GM21529 (cell line): ENCODE data around the gene PALLD.

Experiments used
- ATAC-seq: cut with Tn5 transposase; IDR thresholded peaks from one replicate; pipeline ENCODE4 v1.9.1; 2021; ENCODE audit not compliant: unreplicated experiment

Gene PALLD

GRCh38 chr4:168555437-168555836, 58.6 kb downstream of the PALLD start:
- ATAC-seq = no peak

DNA sequence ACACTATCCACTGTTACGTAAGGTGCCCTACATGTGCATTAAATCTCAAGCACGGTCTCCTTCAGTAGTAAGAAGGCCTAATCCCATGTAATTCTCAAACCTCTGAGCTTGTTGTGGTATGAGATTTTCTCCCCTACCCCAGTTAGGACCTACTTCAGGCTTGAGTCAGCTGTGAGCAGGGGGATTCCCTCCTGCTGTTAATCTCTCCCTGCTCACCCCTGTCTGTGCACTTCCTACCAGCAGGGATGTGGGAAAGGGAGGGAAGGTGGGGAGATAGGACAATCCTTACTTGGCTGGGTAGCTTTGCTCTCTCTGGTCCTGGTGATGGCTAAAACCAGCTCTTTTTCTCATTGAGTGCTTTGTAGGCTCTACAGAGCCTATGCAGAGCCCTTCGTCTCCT, 60.8 kb downstream of the PALLD start:
- ATAC-seq = no peak

GRCh38 chr4:168558599-168558998, 61.7 kb downstream of the PALLD start:
- ATAC-seq = no peak

- no peak for ATAC-seq
These were observed 63.6 kb downstream of the PALLD start for GRCh38 chr4:168560184-168561180.

GRCh38 chr4:168562041-168562571, 65.3 kb downstream of the PALLD start:
- ATAC-seq = no peak

DNA sequence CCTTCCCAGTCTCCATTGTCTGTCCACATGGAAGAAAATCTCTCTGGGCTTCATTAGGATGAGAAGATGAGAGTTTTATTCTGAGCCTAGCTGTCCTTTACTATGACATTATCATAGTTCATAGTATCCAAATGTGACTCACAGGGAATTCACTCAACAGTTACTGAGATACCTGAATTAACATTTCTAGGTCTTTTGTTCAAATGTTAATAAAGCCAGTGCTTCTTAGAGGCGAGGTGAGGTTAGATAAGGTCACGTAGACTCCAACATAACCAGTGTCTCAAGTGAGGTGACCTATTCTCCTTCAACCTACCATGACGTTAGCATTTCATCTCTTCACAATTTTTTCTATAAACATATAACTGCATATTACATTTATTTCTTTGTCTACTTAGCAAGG, 67.2 kb downstream of the PALLD start:
- no peak for ATAC-seq

GRCh38 chr4:168565130-168565529, 68.3 kb downstream of the PALLD start:
- no peak for ATAC-seq

- no peak for ATAC-seq
These were observed 69.9 kb downstream of the PALLD start for GRCh38 chr4:168566726-168567125.

DNA sequence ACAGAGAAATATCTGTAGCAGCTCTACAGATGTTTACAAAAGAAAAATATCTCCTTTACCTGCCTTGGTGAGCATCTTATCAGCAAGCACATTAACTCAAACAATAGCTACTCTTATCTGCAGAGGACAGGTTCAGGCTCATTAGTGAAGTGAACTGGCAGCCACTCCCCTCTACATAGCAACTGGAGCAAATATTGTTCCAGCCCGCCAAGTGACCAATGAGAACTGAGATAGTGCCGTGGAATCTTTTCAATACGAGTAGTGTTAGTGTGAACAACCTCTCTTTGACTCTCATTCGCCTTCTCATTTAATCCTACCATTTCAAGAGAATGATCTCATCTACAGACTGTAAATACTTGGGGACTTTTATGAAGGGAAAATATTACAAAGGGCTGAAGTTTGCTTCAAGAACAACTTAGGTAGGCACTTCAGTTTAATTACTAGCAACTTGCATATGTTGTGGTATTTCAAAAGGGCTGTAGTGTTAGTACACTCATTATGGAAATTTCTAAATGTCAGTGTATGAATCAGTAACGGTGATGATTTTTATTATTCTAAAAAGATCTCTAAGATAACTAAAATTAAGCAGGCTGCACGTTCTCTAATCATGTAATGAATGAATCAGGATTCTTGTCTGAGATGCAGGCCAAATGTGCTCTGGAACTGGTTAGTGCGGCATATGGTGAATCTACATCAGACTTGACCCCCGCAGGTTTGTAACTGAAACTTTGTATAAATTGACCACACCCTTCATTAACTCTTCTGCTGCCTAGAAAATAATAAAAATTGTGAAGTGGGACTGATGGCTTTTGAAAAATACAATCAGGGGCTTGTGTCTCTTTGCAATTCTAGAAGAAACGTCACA, 72.4 kb downstream of the PALLD start:
- ATAC-seq = no peak

DNA sequence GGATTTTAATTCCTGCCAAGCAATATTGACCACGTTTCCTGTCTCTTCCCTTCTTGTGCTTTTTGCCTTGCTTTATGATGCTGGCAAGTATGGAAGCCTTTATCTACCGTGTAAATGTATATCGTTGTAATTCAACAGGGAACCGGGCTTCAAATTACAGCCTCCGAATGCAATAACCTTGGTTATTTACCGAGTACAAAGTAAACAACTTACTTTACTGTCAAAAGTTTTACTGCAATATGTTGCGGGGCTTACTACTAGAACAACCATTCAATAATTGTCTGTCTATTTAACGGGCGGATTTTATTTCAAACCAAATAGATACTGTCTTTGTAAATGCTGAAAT, 73.1 kb downstream of the PALLD start:
- ATAC-seq = no peak

DNA sequence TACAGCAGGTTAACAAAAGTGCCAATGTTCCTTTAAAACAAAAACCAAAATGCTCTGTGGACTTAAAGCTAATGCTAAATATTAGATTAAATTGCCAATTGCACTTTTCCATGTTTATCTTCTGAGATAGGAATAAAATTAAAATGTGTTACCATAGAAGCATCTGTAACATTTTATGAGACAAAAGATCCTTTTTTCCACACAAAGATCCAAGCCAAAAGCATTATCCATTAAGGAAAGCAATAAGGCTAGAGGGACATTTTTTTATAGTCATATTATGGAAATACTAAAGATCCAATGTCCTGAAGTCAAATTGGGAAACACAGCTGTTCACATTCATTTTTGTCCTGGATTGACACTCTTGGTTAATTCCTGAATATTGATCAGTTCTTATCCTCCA, 73.6 kb downstream of the PALLD start:
- ATAC-seq = no peak

GRCh38 chr4:168572002-168572401, 75.2 kb downstream of the PALLD start:
- ATAC-seq = no peak

GRCh38 chr4:168573870-168574269, 77.0 kb downstream of the PALLD start:
- ATAC-seq = no peak

- no peak for ATAC-seq
These were observed 77.9 kb downstream of the PALLD start for GRCh38 chr4:168574581-168575295.

DNA sequence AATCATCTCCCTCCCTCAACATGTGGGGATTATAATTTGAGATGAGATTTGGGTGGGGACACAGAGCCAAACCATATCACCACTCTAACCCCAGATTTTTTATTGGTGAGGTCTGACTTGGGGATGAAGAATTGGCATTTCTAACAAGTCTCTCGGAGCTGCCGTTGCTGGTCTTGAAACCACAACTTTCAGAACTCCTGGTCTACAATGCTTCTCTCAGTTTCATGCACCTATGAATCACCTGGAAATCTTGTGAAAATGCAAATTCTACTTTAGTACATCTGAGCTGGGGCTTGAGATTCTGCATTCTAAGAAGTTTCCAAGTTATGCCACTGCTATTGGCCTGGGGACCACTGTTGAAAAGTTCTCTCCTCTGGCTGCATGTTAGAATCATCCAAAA, 78.6 kb downstream of the PALLD start:
- ATAC-seq = no peak

DNA sequence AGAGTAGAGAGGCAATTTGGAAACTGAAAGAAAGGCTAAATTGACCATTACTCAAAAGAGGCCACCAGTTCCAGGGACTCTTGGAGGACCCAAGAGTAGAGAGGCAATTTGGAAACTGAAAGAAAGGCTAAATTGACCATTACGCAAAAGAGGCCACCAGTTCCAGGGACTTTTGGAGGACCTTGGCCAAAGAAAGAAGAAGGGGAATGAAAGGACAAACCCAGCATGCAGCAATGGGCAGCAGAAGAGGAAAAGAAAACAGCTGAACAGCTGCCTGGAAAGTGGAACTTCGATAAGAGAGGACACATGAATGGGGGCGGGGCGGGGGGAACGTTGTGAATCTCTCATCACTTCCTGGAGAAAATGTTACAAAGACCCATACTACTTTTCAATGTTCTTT, 80.8 kb downstream of the PALLD start:
- ATAC-seq = no peak

DNA sequence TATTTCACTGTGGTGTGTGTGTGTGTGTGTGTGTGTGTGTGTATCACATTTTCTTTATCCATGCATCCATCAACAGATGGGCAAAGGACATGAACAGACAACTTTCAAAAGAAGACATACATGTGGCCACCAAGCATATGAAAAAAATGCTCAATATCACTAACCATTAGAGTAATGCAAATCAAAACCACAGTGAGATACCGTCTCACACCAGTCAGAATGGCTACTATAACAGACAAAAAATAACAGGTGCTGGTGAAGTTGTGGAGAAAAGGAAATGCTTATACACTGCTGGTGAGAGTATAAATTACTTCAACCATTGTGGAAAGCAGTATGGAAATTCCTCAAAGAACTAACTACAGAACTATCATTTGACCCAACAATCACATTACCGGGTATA, 83.4 kb downstream of the PALLD start:
- ATAC-seq = no peak

DNA sequence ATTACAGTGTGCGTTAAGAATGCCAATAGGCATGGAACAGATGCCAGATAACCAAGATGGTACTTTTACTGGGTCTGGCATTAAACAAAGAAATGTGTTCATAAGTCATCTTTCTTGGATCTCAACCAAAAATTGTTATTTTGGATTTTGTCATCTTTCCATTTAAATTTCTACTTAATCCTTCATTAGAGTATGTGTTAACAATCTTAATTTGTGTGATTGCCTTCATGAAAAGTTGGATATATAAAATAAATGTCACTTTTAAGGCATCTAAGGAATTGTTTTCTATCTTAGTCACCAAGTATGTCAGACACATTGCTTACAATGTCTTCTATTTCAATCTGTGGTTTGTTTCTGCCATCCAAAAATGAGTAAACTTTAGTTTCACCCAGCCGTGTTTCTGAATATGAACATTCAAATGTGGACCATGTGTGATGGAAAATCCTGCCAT, 87.5 kb downstream of the PALLD start:
- peak; percentile 69 for ATAC-seq

GRCh38 chr4:168585168-168586091, 88.6 kb downstream of the PALLD start:
- peak; percentile 88 for ATAC-seq

- ATAC-seq = no peak
These were observed 90.1 kb downstream of the PALLD start for GRCh38 chr4:168586926-168587325.
